SHP77 treated with DMSO at 0.1 percent for 48 hours (cell line): ENCODE measurements around the gene SOX12.
A peak's percentile ranks its signal among the peaks of the same experiment; 100 is the strongest.

Experiments
- DNase-seq: peaks from one replicate; lab custom pipeline; 2025; lab: John Stamatoyannopoulos, UW

SOX12 gene

DNA sequence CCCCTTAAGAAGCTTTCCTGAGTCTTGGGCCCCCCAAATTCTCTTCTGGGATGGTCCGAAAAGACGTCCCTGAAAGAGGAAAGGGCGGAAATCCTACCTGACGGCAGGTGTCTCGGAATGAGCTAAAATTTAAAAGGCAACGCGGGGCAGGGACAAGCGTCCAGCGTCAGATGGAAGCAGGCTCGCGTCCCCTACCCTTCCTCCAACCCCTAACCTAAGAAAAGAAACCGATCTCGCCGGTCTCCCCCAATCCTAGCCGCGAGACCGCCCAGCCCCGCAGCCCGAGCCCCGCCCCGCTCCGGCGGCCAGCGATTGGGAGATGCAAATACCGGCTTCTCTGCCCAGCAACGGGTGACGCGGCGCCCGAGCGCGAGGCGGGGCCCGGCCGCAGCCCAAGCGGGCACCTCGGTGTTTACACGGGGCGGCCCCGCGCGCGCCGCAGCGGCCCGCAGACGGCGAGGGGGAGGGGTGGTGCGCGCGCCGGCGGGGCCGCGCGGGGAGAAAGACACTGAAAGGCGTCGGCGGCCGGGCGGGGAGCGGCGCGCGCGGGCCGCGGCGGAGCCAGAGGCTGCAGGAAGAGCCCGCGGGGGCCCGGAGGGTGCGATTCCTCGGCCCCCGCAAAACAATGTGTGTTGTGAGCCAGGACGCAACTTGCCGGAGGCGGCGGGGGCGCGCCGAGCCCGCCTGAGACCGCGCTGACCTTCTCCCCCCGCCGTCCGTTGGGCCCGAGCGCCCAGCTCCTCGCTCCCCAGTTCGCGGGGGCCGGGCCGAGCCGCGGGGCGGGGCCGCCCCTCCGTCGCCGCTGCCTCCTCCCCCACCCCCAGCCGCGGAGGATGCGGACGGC is at the start of gene SOX12:
Gene SOX12, plus strand, starts transcription at position 508 of the 844 bp plus-strand sequence. CDS start 373 bp downstream, outside the sequence.
- peak; percentile 94 for DNase-seq

DNA sequence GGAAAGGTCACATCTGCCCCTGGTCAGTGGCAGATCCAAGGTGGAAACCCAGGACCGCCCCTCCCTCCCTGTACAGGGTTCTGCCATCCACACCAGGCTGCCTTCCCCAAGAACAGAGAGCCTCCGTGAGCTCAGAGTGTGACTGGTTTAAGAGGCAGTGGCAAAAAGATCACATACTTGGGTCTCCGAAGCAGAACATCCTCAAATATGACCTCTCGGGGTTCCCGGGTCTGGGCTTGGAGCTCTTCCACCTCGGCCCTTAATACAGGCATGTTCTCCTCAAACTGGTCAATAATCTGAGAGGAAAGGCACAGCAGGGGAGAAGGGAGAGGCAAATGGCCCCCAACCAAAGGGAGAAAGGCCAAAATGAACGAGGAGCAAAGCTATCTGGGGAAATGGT is 49.6 kb upstream of the SOX12 start:
- DNase-seq = no peak

DNA sequence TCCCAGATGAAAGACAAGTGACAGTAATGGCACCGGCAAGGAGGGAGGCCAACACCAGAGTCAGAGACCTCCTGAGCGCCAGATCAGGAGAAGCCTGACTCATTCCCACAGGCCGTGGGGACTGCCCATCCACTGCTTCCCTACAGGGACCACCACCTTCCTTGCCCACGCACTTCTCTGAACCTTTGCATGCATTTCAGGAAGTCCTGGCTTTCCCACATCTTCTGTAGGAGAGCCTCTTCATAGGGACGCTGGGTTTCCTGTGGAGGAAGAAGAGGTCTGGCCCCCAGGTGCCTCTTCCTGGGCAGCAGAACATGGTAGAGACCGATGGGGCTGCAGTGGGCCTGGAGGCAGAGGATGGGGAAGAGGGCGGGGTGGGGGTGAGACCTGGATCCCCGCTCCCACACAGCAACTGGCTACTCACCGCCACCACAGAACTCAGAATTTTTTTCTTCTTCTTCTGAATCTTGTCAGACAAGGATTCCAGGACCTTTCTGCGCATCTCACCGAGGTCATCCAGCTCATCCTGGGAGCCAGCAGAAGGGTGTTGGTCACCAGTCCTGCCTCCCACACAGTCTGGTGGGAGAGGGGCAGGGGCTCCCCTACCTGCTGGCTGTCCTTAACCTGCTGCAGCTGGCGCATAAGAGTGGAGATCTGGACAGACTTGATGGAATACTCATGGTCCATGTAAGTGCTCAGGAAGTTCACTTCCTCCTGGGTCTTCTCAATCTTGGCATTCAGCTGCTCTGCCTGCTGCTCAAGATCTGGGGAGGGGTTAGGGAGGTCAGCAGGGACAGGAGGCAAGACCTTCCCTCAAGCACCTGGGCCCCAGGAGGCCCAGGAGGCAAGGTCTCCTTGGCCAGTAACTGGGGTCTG is 48.5 kb upstream of the SOX12 start:
- DNase-seq = no peak

DNA sequence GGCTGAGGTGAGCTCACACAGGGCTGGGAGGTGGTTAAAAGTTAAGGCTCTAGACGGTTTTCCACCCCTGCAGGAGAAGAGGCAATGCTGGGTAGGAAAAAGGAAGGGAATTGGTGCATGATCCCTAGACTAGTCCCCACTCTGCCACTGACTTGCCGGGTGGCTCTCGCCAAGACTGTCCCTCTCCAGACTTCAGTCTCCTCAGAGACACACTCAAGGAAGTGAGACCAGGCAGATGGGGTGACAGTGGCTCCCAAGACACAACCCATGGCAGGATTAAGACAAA is 47.9 kb upstream of the SOX12 start:
- no peak for DNase-seq

DNA sequence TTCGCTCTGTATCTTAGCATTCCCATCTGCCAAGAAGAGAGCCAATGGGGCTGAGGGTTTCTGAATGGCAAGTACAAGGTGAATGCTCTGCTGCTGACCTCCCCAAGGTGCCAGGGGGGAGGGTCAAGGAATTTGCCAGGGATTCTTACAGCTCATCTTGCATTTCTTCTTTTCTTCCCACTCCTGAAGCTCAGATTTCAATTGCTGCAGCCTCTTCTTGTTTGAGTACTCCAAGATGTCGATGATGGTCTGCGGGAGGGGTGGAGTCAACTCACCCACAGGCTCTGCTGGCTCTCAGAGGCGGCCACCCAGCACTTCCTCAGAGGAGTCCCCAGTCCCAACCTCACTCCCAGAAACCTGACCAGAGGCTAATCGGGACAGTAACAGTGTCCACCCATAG is 47.2 kb upstream of the SOX12 start:
- DNase-seq = no peak

DNA sequence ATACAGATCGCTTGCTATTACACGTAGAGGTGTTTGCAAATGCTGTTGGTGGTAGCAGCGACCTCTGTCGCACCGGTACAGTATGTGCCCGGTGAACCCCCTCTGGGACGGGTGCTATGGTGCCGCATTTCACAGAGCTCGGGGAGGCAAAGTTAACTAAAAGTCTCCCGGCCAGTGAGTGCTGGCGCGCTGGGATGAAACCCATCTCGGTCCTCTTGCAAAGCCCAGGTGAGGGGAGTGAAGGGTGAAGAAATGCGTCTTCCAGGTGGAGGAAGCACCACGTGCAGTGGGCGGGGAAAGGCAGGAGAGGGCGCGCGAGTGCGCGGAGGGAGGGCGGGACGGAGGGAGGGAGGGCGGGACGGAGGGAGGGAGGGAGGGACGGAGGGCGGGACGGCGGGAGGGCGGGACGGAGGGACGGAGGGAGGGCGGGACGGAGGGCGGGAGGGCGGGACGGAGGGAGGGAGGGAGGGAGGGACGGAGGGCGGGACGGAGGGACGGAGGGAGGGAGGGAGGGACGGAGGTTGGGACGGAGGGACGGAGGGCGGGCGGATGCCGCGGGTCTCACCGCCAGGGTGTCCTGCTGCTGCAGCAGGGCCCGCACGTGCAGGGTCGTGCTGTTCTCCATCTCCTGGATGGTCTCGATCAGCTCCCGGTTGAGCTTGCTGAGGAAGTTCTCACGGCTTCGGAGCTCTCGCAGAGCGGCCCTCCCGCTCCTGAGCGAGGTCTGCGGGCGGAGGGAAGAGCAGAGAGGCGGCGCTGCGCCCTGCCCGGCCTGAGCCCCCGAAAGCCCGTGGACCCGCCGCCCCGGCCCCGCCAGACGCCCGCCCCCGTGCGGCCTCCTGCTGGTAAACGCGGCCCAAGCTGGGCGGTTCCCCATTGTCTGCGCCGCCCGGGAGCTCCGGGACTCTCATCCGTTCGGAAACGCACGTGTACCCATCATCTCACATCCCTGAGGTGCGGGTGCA is 46.5 kb upstream of the SOX12 start:
- no peak for DNase-seq

DNA sequence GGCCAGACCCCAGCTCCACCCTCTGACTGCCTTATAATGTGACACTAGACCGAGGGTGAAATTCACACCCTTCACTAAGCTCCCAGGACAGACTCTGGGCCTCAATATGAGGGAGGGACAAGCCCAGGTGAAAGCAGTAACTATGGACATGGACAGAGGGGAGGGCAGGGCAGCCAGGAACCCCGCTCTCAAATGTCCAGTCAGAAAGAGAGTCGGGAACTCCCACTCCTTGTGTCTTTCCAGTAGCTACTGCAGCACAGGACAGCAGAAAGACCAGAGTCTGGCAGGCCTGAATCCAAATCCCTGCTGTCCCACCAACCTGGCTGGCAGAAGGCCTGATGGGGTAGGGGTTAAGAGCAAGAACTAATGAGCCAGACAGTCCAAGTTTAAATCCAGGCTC is 41.2 kb upstream of the SOX12 start:
- no peak for DNase-seq

DNA sequence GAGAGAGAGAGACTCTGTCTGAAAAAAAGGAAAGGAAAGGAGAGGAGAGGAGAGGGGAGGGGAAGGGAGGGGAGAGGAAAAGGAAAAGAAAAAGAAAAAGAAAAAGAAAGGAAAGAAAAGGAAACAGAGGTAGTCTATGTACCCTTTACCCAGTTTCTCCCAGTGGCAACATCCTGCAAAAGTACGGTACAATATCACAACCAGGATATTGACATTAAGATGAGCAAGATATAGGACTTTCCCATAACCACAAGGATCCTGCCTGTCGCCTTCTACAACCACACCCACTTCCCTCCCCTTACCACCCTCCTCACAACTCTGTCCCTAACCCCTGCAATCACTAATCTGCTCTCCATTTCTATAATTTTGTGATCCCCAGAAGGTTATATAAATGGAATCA is 38.8 kb upstream of the SOX12 start:
- DNase-seq = no peak

DNA sequence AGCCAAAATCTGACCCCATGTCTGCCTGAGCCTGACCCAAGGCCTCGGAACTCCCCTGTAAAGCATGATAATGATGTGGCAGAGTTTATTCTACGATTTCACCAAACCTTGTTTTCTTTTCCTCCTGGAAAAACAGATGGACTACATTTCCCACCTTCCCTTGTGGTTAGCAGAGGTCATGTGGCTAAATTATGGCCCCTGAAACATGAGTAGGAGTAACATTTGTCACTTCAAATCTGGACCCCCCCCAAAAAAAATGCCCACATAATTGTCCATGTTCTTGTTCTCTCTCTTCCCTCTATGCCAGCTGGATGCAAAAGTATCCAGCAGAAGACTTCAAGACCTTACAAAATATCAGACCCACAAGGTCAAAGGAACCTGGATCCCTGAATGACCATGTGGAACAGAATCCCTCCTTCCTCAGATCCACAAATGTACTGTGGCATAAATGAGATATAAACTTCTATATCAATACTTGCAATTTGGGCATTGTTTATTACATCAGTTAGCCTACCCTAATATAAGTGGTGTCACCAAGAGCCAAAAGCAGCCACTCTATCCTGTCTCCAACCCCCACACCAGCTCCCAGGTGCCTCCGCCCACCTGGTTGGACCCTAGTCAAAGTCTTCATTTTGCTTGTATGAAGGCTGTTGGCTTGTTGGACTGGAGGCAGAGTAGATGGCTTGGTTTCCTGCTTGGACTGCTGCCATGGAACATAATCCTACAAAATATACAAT is 36.2 kb upstream of the SOX12 start:
- no peak for DNase-seq

DNA sequence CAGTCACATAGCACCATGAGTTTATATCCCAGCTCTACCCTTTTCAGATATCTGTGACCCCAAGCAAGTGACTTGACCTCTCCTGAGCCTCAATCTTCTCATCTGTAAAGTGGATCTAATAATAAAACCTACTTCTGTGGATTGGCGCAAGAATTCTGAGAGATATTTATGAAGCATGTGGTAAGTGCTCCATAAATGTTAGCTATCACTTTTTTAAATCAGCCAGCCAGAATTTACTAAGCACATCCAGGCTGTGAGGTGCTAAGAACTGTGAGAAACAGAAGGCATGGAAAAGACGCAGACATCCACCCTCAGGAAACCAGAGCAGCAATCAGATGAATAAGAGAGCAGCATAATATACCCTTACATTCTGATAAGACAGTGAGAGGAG is 35.7 kb upstream of the SOX12 start:
- no peak for DNase-seq

DNA sequence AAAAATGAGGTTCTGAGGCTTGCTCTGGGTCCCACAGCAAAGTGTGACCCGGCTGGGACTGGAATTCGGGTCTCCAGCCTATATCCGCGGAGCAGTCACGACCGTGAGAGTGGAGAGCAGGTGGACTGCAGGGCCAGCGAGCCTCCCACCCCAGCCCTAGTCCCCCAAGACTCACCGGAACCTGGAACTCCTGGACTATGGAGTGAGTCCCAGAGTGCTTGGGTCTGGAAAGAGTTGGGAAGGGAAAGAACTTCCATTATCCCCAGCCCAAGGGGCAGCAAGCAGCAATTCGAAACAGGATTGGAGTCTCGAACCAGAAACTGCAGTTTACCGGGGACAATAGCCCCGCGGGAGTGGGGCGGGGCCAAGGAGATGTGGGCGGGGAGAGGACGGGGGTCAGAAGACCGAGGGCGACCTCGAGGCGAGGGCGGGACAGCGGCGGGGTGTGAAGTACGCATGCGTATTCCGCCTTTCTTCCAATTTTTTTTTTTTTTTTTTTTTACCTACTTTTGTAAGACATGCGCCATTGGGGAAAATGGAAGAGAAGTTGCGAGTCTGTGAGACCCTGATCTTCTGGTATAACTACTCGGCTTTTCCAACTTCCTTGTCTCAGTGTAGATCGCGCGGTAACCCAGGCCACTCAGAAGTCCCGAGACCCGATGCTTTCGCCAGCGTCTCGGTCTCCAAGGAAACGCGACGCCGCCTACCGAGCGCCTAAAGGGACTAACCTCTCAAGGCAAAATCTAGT is 35.1 kb upstream of the SOX12 start, which contains the start of gene C20orf96:
Gene C20orf96, minus strand, starts transcription at position 667 of the 748 bp plus-strand sequence. Its CDS starts 140 bp downstream, at position 527.
- DNase-seq = peak; percentile 90

DNA sequence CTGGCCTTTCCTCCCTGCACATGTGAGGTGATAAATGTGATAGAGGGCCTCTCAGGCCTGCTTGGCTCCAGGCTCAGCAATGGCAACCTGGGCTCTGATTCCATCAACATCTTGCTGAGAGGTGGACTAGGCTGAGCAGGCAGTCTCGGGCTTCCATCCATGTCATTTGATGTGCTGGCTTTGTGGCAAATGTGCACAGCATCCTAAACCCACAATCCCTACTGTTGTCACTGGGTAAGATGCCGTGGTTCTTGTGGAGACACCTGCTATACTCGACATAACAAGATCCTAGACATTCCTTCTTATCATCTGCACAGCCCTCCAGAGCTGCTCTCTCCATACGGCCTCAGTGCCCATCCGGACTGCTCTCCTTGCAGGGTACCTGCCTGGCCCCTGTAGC is 30.8 kb upstream of the SOX12 start:
- no peak for DNase-seq

DNA sequence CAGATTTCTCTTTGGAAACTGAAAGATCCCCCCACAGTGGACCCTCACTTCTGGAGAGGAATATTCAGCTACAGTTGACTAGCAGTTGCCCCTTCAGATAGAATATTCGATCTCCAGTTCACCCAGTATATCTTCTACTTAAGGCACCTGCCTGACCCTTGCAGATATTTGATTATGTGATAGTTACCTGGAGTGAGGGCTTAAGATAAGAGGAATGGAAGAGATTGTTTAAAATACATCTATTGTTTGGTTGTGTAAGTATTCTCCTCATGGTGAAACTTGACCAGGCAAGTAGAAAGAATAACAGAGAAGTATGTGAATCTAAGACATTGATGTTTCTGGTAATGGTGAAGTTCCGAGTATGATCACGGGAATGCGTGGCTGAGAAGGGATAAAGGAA is 29.5 kb upstream of the SOX12 start:
- no peak for DNase-seq

DNA sequence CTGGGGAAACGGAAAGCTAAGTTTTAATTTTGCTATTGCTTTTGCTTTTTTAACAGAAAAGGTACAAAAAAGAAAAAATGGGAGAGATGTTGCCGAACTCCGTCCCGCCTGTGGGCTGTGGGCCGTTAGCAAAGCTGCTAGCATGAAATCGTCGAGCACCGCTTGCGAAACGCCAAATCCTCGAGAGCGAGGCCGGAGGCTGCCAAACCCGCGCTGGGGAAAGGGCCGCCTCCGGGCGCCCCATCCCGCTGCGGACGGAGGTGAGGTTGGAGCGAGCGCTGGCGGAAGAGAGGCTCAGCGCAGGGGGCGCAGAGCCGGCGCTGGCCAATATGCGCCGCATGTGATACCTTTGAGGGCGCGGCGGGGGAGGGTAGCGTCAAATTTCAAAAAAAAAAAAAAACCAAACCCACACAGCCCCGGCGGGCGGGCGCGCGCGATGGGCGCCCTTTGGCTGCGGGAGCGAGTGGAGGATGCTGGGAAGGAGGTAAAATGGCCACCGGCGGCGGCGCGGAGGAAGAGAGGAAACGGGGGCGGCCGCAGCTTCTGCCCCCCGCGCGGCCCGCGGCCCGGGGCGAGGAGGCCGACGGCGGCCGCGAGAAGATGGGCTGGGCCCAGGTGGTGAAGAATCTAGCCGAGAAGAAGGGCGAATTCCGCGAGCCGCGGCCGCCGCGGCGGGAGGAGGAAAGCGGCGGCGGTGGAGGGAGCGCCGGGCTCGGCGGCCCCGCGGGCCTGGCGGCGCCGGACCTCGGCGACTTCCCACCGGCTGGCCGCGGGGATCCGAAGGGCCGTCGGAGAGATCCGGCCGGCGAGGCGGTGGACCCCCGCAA is 28.0 kb upstream of the SOX12 start, which contains the start of gene ZCCHC3:
Gene ZCCHC3, plus strand, starts transcription at position 473 of the 827 bp plus-strand sequence. Its CDS starts 17 bp downstream, at position 490.
- peak; percentile 89 for DNase-seq

DNA sequence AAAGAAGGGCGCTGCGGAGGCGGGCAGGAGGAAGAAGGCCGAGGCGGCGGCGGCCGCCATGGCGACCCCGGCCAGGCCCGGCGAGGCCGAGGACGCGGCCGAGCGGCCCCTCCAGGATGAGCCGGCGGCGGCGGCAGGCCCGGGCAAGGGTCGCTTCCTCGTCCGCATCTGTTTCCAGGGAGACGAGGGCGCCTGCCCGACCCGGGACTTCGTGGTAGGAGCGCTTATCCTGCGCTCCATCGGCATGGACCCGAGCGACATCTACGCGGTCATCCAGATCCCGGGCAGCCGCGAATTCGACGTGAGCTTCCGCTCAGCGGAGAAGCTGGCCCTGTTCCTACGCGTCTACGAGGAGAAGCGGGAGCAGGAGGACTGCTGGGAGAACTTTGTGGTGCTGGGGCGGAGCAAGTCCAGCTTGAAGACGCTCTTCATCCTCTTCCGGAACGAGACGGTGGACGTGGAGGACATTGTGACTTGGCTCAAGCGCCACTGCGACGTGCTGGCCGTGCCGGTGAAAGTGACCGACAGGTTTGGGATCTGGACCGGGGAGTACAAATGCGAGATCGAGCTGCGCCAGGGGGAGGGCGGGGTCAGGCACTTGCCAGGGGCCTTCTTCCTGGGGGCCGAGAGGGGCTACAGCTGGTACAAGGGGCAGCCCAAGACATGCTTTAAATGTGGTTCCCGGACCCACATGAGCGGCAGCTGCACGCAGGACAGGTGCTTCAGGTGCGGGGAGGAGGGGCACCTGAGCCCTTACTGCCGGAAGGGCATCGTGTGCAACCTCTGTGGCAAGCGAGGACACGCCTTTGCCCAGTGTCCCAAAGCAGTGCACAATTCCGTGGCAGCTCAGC is 27.2 kb upstream of the SOX12 start:
- DNase-seq = peak; percentile 20

DNA sequence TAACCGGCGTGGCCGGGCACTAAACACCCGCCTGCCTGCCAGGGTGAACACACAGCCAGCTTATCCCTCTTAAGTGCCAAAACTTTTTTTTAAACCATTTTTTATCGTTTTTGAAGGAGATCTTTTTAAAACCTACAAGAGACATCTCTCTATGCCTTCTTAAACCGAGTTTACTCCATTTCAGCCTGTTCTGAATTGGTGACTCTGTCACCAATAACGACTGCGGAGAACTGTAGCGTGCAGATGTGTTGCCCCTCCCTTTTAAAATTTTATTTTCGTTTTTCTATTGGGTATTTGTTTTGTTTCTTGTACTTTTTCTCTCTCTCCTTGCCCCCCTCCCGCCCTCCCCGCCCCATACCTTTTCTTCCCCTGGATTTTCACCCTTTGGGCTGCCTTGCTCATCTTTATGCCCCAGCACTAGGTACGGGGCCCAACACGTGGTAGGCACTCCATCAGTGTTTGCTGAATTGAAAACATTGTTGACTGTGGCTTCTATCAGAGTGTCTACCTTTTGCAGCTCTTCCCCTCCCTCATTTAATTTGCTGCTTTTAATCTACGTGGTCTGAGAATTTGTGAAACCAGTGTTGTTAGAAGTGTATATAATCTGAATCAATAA is 26.5 kb upstream of the SOX12 start:
- no peak for DNase-seq

DNA sequence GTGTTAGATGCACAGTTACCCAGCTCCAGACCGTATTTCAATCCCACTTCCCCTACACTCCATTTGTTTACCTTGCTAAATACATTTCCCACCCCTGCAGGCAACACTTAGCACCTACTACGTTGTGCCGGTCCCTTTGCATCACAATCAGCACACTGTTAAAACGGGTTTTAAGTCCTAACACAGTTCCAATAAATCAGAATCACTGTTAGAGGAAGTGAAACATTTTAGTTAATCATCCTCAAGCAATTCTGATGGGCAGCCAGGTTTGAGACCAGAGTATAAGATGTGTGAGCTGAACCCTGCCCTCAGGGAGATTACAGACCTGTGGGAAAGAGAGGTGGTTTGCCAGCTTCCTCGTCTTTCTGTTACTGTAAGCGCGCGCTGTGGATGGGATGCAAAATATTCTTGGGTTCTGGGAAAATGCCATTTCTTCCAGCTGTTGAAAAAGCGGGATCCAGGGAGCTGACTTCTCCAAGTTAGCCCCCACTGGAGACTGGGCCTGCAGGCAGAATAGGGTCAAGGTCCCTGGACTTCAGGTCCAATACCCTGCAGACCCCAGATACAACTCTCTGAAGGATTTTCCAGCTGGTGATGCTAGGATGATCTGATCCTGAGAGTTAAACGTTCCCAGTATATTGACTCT is 24.9 kb upstream of the SOX12 start:
- DNase-seq = no peak
